Embryonic facial prominence (tissue), 1 donor: Measurements from ENCODE around the gene NOL3.

Source experiments
- DNase-seq: peaks from one replicate; pipeline ENCODE4 v3.0.0-alpha.2; 2016; ENCODE audit errors: extremely low spot score

Gene NOL3

GRCh38 chr16:67206838-67207248 lies 36.5 kb downstream of the NOL3 start:
- DNase-seq = no peak

GRCh38 chr16:67207249-67208091 lies 37.1 kb downstream of the NOL3 start:
- DNase-seq = no peak

- no peak for DNase-seq
Observed at GRCh38 chr16:67208154-67208896, 38.0 kb downstream of the NOL3 start.

GRCh38 chr16:67209565-67209964 lies 39.2 kb downstream of the NOL3 start:
- DNase-seq = no peak

- no peak for DNase-seq
Observed at GRCh38 chr16:67210069-67210937, 40.0 kb downstream of the NOL3 start.

- DNase-seq = no peak
Observed at GRCh38 chr16:67211674-67212073, 41.3 kb downstream of the NOL3 start.

GRCh38 chr16:67212766-67213165 lies 42.4 kb downstream of the NOL3 start:
- no peak for DNase-seq

- no peak for DNase-seq
Observed at GRCh38 chr16:67213197-67214019, 43.1 kb downstream of the NOL3 start.

- no peak for DNase-seq
Observed at GRCh38 chr16:67215706-67216105, 45.4 kb downstream of the NOL3 start.

- DNase-seq = no peak
Observed at GRCh38 chr16:67216612-67217490, 46.5 kb downstream of the NOL3 start.

GRCh38 chr16:67223992-67224391 lies 53.7 kb downstream of the NOL3 start:
- DNase-seq = no peak
